Measurements from ENCODE around the gene KCTD8. TPM values are rescaled to one million over a fixed set of nuclear protein-coding genes. Genes with fewer than 3 reads are reported as not detected.

The KCTD8 gene
- total RNA-seq, 1 donor from 2014 or later = 0.67 TPM

DNA sequence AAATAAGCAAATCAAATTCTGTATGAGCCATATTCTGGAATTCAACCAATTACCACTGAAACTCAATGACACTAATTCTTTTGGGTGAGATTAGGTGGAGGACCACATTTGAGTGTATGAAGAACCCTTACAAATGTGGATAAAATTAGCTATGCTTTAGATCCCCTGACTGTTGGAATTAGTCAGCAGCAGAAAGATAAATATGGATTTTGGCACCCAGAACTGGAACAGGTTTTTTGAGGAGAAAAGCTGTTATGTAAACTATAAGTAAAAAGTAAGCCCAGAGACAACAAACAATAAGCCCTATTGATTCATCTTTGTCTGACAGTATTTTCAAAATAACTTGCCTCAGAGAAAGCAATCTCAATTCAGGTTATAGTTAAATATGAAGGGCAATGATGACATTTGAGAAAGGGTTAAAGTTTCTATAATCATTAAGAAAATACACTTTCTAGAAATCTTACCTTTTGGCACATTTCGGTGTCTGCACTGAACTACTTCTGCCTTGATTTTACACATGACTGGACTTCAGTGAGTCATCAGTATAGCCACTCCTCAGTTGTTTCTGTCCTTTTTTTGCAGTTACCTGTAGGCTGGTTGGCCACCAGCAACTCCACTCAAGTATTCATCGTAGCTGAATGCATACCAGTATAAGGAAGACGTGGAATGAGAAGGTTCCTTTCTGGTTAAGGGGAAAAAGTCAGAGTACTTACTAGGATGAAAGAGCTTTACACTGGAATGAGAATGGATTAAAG lies 80.0 kb downstream of the KCTD8 start:
- H3K36me3 ChIP-seq = no peaks in the 10 kb centered on the region
- no peaks in the 10 kb centered on the region for H3K4me1 ChIP-seq
- ATAC-seq = no peak
- no peak overlapping the region for H3K4me3 ChIP-seq
- TF ChIP-seq CTCF (IDR thresholded peaks at IDR 0.05) = no peak
- no peaks in the 10 kb centered on the region for H3K27me3 ChIP-seq
- no peak overlapping the region for H3K27ac ChIP-seq
- intact Hi-C loops (cut with DNase I) = no loop called here
- no peaks in the 10 kb centered on the region for H3K9me3 ChIP-seq
- DNase-seq = no peak

DNA sequence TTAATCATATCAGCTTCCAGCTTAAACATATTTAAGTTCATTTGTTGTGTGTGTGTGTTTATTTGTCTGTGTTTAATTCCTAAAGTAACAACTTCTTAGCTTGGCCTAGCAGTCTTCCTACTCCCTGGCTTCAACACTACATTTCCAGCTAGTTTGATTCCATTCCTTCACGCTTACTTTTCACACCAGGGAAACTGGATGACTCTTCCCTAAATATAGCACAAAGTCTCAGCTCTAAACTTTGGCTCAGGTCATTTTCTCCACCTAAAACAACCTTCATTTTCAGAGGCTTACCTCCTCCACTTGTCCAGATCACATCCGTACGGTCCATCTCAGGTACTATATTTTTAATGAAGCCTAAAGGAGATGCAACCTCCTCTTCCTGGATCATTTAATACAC lies 94.4 kb downstream of the KCTD8 start:
- DNase-seq (no peak), ATAC-seq (no peak)
- H3K27ac ChIP-seq = no peak overlapping the region
- TF ChIP-seq CTCF (IDR thresholded peaks at IDR 0.05) = no peak
- intact Hi-C loops (cut with DNase I) = no loop called here
- H3K9me3 ChIP-seq = no peaks in the 10 kb centered on the region
- H3K4me3 ChIP-seq = no peak overlapping the region
- no peaks in the 10 kb centered on the region for H3K27me3 ChIP-seq
- H3K4me1 ChIP-seq = no peaks in the 10 kb centered on the region
- H3K36me3 ChIP-seq = no peaks in the 10 kb centered on the region

DNA sequence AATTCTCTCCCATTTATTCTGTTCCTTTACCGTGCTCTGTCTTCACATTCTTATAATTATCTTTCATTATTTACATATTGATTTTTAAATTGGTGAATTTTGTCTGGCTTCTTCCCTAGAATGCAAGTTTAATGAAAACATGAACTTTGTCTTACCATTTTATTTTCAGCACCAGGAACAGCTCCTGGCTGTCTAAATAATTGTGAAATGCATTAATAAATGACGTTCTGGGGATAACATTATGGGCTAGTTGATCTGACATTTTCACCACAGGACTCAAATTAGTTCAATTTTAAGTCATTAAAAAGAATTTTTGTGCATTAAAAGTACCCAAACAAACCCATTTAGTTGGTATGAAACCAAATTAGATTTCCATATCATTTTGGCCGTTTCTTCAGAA lies 97.5 kb downstream of the KCTD8 start:
- no peak overlapping the region for H3K27ac ChIP-seq
- no peaks in the 10 kb centered on the region for H3K27me3 ChIP-seq
- no peak for TF ChIP-seq CTCF (IDR thresholded peaks at IDR 0.05)
- intact Hi-C loops (cut with DNase I) = no loop called here
- ATAC-seq (no peak), DNase-seq (no peak)
- no peaks in the 10 kb centered on the region for H3K4me1 ChIP-seq
- H3K9me3 ChIP-seq = no peaks in the 10 kb centered on the region
- no peak overlapping the region for H3K4me3 ChIP-seq
- H3K36me3 ChIP-seq = no peaks in the 10 kb centered on the region

GRCh38 chr4:44342800-44343199 lies 105.8 kb downstream of the KCTD8 start:
- DNase-seq = no peak
- Histone ChIP-seq H3K4me3 (no peak overlapping the region), H3K9me3 (no peaks in the 10 kb centered on the region), H3K36me3 (no peaks in the 10 kb centered on the region), H3K27ac (no peak overlapping the region), H3K4me1 (no peaks in the 10 kb centered on the region), H3K27me3 (no peaks in the 10 kb centered on the region)
- ATAC-seq = no peak
- no peak for TF ChIP-seq CTCF (IDR thresholded peaks at IDR 0.05)
- intact Hi-C loops (cut with DNase I) = no loop called here

- Histone ChIP-seq H3K36me3 (no peaks in the 10 kb centered on the region), H3K27me3 (no peaks in the 10 kb centered on the region), H3K4me1 (no peaks in the 10 kb centered on the region), H3K9me3 (no peaks in the 10 kb centered on the region), H3K4me3 (no peak overlapping the region), H3K27ac (no peak overlapping the region)
- TF ChIP-seq CTCF (IDR thresholded peaks at IDR 0.05) = no peak
- intact Hi-C loops (cut with DNase I) = no loop called here
- ATAC-seq (no peak), DNase-seq (no peak)
Measured at GRCh38 chr4:44326741-44327140, 121.9 kb downstream of the KCTD8 start.

GRCh38 chr4:44320833-44321232 lies 127.8 kb downstream of the KCTD8 start:
- ATAC-seq (no peak), DNase-seq (no peak)
- no peaks in the 10 kb centered on the region for H3K27me3 ChIP-seq
- no peak for TF ChIP-seq CTCF (IDR thresholded peaks at IDR 0.05)
- H3K27ac ChIP-seq = no peak overlapping the region
- no peaks in the 10 kb centered on the region for H3K36me3 ChIP-seq
- H3K9me3 ChIP-seq = no peaks in the 10 kb centered on the region
- H3K4me1 ChIP-seq = no peaks in the 10 kb centered on the region
- H3K4me3 ChIP-seq = no peak overlapping the region
- intact Hi-C loops (cut with DNase I) = no loop called here
